ENCODE data around the gene ADAMTS10. TPM values are rescaled to one million over a fixed set of nuclear protein-coding genes. Genes with fewer than 3 reads are reported as not detected.
"Not testable (repeated sequence)": the region's sequence is repeated elsewhere in the genome, so short reads cannot be mapped to it uniquely, and the experiment has no call there.

ADAMTS10 gene
- total and polyA plus RNA-seq, 10 donors: 7.8 to 33.8 (median 18.0) TPM

DNA sequence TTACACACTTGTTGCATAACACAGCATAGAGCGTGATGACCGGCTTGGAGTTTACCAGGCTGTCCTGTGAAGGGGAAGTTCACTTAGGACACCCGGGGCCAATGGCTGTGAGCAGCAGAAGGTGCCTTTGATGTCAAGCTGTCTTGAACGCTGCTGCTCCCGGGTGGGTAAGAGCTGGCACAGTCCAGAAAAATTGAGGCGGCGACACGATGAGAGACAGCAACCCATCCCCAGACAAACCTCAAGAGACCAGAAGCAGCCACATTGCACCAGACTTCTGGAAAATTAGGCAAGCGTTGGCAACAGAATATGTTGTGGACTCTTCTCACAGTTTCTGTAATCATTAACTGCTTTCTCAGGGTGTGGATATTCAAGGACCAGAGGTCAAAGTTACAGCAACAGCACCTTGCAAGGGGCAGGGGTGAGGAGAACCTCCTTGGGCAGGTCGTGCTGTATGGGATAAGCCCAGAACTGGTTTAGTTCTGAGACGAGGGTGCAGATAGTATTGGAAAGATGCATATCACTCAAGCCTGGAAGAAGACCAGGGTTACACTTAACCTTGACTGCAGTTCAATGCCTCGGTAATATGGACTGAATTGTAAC is 30.0 kb upstream of the ADAMTS10 start:
- Histone ChIP-seq H3K36me3 (no peaks in the 10 kb centered on the region), H3K4me1 (peaks cover 0 to 49% (median 13%) of the 10 kb centered on the region in 6 donors), H3K4me3 (peak overlapping the region in 1 of 8 donors; percentile 51), H3K27me3 (replicated peaks in 1 of 7) (peaks cover 0 to 41% (median 0%) of the 10 kb centered on the region in 7 donors), H3K9me3 (peaks cover 0 to 7% (median 4%) of the 10 kb centered on the region in 8 donors), H3K27ac (peak overlapping the region in 7 of 8 donors; percentile 52 to 92 (median 85))
- peak; percentile 89 for DNase-seq
- WGBS, 5 donors: 43 to 73% (median 56%) methylated on average over 12 of the region's 12 CpGs
- intact Hi-C loops (cut with DNase I; ENCODE audit: low total_unique reads): loop anchor here (5.0 kb wide), 1 partner anchor 288 kb away; no protein-coding TSS in a partner anchor
- no peak for TF ChIP-seq CTCF (IDR thresholded peaks at IDR 0.05 in 8 of 11, conservative IDR thresholded peaks at IDR 0.05 in 3 of 11)
- peak in 1 of 3 donors; percentile 73 for TF ChIP-seq POLR2AphosphoS5 (IDR thresholded peaks at IDR 0.05)
- no peak for TF ChIP-seq POLR2A (IDR thresholded peaks at IDR 0.05)

DNA sequence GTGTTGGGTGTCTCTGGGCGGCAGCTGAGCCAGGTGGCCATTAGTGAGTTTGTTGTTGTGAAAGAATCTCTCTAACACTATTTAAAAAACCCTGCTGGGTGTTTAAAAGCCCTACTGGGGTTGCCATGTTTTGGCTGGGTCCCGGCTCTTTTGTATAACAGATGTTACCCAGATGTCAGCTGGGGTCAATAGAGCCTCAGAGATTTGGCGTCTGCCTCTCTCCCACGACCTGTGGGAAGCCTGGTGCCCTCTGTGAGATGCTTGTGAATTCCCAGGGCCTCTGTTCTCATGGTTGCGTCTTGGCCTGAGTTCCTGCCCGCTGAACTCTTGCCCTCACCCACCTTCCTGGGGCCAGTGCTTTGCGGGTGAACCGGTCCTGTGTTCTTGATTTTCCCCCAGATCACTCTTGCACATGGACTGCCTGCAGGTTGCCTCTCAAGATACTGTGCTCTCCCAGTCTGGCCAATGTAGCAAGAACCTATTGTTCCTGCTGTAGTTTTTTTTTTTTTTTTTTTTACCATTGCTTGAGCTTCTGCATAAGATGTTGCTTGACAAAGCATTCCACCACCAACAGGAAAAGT is 29.4 kb upstream of the ADAMTS10 start:
- Histone ChIP-seq H3K27me3 (replicated peaks in 1 of 7) (peaks cover 0 to 37% (median 0%) of the 10 kb centered on the region in 7 donors), H3K9me3 (peaks cover 0 to 7% (median 4%) of the 10 kb centered on the region in 8 donors), H3K4me1 (peaks cover 0 to 49% (median 13%) of the 10 kb centered on the region in 6 donors), H3K4me3 (peak overlapping the region in 1 of 8 donors; percentile 49), H3K27ac (peak overlapping the region in 7 of 8 donors; percentile 63 to 92 (median 85)), H3K36me3 (no peaks in the 10 kb centered on the region)
- WGBS, 5 donors: 40 to 69% (median 46%) methylated on average over 8 of the region's 8 CpGs
- no peak for DNase-seq
- no peak for TF ChIP-seq CTCF (IDR thresholded peaks at IDR 0.05 in 8 of 11, conservative IDR thresholded peaks at IDR 0.05 in 3 of 11)
- no peak for TF ChIP-seq POLR2AphosphoS5 (IDR thresholded peaks at IDR 0.05)
- intact Hi-C loops (cut with DNase I; ENCODE audit: low total_unique reads): loop anchor here (5.0 kb wide), 1 partner anchor 288 kb away; no protein-coding TSS in a partner anchor

- TF ChIP-seq CTCF (IDR thresholded peaks at IDR 0.05 in 8 of 11, conservative IDR thresholded peaks at IDR 0.05 in 3 of 11) (no peak), POLR2A (IDR thresholded peaks at IDR 0.05) (no peak), POLR2AphosphoS5 (IDR thresholded peaks at IDR 0.05) (no peak)
- H3K9me3 ChIP-seq: peaks cover 0 to 7% (median 4%) of the 10 kb centered on the region in 8 donors
- peak overlapping the region in 6 of 8 donors; percentile 25 to 92 (median 74) for H3K27ac ChIP-seq
- intact Hi-C loops (cut with DNase I; ENCODE audit: low total_unique reads): no loop called here
- DNase-seq: peak; percentile 76
- peak overlapping the region in 2 of 8 donors; percentile 10 to 49 for H3K4me3 ChIP-seq
- WGBS, 5 donors: 9 to 23% (median 11%) methylated on average over 21 of the region's 21 CpGs
- H3K36me3 ChIP-seq: no peaks in the 10 kb centered on the region
- H3K27me3 ChIP-seq (replicated peaks in 1 of 7): peaks cover 0 to 37% (median 0%) of the 10 kb centered on the region in 7 donors
- peaks cover 0 to 49% (median 13%) of the 10 kb centered on the region in 6 donors for H3K4me1 ChIP-seq
Observed at GRCh38 chr19:8638078-8638619, 27.6 kb upstream of the ADAMTS10 start.

GRCh38 chr19:8637070-8637469 is 26.6 kb upstream of the ADAMTS10 start:
- intact Hi-C loops (cut with DNase I; ENCODE audit: low total_unique reads); DNase-seq; H3K9me3 ChIP-seq; H3K27ac ChIP-seq; H3K4me3 ChIP-seq; H3K36me3 ChIP-seq: not testable (repeated sequence)
- WGBS, 5 donors: 86 to 91% (median 89%) methylated on average over 4 of the region's 4 CpGs
- peaks cover 0 to 37% (median 0%) of the 10 kb centered on the region in 7 donors for H3K27me3 ChIP-seq (replicated peaks in 1 of 7)
- peaks cover 0 to 43% (median 13%) of the 10 kb centered on the region in 6 donors for H3K4me1 ChIP-seq

Data from spleen (tissue), 11 donors.